Ureter (tissue), 1 donor: ENCODE measurements around the gene RNF115. TPM values are rescaled to one million over a fixed set of nuclear protein-coding genes. Genes with fewer than 3 reads are reported as not detected.
A peak's percentile ranks its signal among the peaks of the same experiment; 100 is the strongest.
"Not testable (repeated sequence)": the region's sequence is repeated elsewhere in the genome, so short reads cannot be mapped to it uniquely, and the experiment has no call there.

Source experiments
- DNase-seq: peaks from one replicate; pipeline ENCODE4 v3.0.0-alpha.2; 2020; ENCODE audit warnings: low spot score
- total RNA-seq: library from RNA; stranded (reverse); gene quantifications from one replicate; pipeline ENCODE4 v1.2.4, GENCODE V29; 2023
- donor health status: DM: yes; HTN: yes; CAD: no.

The RNF115 gene
- 28.3 TPM for total RNA-seq

DNA sequence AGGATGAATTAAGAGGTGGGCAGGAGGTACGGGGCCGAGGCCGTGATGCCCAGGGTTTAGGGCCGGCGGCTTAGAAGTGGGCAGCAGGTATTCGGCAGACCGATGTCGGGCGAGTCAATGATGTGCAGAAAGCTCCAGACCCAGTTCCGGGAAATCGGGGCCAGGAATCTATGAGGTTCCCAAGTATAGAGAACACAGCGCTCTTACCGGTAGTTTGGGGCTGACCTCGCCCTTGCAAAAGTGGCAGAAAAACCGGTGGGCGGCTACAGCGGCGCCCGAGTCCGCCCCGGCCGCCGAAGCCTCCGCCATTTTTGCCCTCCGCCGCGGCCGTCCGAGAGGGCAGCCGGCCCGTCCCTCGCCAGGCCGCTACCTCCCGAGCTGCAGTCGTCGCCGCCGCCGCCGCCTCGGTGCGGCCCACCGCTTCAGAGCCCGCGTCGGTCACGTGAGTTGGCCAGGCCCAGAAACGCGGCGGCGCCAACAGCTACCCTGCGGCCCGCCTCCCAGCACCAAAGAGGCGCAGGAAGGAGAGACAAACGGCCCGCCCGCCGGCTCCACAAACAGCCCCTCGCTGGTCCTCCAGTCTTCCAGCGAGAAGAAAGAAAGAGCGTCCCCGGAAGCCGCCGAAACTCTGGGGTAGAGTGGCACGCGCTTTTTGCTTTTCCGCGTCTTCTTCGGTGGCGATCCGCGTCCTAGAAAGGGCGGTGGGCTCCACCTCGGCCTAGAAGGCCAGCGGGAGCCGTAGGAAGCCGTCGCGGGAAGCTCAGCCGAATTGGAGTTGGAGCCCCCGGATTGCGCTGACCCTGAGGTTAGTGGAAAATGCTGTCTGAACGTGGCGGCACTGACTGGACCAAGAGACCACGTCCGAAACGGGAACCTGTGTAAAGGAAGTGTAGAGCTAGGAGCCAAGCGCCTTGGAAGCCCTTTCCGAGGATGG lies at the start of gene RNF115, which contains the start of gene POLR3C:
TSS of gene RNF115 (minus strand) at position 531 of the 934 bp plus-strand sequence. CDS start at position 309, 222 bp downstream.
TSS of gene POLR3C (plus strand) at position 636 of the 934 bp plus-strand sequence. CDS start 1,577 bp downstream, outside the sequence.
- DNase-seq: peak; percentile 90

DNA sequence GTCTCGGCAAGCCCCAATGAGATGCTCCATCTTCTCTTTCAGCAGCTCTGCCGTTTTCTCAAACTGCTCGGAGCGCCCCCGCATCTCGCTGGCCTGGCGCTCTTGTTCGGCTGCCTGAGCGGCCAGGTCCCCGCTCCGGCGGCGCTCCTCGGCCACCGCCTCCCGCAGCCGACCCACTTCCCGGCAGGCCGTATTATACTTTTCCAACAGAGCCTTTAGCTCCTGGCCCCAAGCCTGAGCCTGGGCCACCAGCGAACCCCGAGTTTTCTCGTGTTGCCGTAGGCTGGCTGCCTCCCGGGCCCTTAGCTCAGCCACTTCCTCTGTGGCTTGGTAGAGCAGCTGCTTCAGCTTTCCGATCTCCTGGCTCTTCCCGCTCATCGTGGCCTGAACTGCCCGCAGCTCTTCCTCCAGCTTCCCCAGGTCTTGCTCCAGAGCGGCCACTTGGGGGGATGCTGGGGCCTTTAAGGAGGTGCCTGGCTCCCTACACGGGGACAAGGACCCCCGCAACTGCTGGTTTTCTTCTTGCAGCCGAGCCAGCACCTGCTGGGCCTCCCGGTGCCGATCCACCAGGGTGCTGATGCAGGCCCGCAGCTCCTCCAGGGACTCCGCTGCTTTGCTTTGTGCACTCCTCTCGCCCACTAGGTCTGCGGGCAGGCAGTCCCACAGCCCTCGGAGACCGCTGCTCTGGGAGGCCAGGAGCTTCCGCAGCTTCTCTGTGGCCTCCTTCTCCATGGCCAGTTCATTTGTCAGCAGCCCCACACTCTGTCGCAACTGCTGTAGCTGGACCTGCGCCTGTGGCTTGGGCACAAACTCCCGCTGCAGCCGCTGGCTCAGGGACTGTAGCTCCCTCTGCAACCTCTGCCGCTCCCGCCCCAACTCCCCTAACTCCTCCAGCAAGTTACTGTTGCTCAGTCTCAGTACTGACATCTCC lies 48.4 kb upstream of the RNF115 start:
- peak; percentile 70 for DNase-seq

DNA sequence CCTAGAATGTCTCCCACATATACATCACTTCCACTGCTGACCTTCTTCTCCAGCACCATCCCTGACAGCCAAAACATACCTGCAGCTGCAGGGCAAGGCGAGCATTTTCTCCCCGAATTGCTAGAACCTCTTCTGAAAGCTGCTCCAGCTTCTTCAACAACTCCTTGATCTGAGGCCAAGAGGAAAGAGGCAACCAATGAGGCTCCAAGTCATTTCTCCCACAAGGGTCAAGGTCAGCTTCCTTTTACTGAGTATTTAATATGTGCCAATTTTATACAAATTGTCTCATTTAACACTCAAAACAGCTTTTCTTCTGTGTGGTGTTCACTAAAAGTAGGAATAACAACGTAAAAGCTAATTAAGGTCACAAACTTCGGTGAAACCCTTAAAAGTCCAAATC lies 44.3 kb upstream of the RNF115 start:
- no peak for DNase-seq

DNA sequence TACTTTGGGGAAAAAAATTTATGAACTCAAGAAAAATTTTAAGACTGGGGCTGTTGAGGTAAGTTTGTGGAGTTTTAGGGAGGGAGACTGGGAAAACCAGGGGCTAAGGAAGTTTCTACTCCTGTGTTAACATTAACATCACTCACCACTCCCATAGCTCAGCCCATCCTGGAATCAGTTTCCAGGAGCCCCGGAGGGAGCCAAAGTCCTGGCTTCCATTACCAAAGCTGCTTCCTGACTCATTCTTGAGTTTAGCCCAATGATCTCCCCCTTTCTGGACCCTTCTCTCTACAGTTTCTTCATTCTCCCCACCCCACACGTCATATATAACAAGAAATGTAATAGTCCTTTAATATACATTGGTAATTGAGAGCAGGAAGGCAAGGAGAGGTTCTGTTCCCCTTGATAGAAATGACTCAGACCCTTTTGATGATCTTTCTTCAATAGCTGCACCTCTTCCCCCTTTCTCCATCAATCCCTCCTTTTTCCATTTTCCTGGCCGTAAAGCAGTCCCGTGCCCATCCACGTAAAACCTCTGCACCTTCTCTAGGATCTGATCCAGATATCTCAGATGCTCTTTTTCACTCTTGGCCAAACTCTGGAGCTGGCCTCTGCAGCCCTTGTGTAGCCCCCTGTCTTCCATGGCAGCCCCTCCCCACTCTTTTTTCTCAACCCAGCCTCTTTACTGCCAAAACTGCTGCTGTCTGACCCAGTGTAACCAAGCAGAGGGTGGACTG lies 39.6 kb upstream of the RNF115 start:
- DNase-seq: no peak

DNA sequence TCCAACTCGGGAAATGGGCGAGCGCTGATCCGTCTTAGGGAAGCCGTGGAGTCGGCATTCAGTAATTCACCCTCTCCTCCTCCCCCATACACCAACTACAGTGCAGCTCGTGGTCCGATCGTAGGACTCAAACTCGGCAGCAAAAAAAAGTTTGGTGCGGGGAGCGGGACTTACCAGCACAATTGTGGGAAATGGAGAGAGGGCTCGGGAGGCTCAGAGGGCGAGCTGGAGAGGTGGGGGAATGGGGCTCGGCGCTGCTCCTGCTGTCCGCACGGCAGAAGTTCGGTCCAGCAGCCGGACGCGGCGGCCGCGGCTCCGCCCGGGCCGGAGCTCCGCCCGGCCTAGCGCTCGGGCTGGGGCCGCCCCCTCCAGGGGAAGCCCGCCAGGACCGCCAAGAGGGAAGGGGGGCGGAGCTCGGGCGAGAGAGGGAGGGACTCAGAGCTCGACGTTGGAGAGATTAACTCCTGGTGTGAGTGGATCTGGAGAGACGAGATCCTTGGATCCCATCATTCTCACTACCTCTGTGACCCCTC lies 35.7 kb upstream of the RNF115 start:
- peak; percentile 93 for DNase-seq

DNA sequence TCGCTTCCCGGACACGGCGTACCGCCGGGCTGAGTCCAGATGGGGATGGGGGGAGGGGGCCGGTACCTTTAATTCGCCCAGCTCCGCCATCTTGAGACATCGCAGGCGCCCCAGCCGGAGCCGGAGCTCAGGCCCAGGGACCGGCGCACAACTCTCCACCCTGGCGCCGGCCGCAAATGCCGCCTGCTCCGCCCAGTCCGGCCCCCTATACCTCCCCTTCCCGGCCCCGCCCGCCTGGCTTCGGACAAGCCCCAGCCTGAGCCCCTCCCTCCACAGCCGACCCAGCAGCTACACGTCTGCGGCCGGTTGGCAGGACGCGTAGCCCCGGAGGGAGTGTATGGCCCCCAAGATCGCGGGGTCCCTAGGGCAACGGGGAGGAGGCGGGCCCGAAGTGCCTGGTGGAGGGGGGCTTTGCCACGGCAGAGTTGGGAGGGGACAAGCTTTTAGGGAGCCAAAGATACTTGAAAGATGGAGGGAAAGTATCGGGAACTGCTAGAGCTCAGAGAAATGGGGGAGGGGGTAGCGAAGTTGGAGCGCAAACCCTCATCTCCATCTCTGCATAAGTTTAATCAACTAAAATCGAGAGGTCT lies 35.1 kb upstream of the RNF115 start, which contains the start of gene PIAS3:
TSS of gene PIAS3 (minus strand) at position 181 of the 590 bp plus-strand sequence. CDS start at position 90, 91 bp downstream.
- peak; percentile 97 for DNase-seq

DNA sequence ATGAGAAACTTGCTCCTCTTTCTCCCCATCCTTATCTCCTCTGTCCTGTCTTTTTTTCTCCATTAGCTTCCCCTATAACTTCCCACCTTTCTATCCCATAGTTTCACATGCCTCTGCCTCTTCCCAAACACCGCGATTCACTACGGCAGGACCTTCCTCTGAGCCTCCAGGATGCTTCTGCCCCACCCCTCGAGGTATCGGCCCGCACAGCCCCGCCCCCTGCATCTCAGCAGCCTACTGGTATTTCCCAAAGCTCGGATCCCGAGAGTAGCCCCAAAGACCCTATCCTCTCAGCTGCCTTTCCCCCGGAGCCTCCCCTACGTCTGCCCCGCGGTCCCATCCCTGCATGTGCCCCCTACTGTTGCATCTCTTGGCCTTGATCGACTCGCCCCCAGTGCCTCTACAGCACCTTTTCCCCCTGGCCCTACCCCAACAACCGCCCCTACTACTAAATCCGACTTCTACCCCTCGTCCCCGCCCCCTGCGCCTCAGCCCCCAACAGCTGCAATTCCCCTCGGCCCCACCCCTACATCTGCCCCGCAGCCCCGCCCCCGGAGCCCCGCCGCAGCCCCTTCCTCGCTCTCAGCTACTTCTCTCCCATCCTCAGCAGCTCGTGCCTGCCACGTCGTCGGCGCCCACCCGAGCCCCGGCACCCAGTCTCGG lies 34.5 kb upstream of the RNF115 start:
- DNase-seq: peak; percentile 69

DNA sequence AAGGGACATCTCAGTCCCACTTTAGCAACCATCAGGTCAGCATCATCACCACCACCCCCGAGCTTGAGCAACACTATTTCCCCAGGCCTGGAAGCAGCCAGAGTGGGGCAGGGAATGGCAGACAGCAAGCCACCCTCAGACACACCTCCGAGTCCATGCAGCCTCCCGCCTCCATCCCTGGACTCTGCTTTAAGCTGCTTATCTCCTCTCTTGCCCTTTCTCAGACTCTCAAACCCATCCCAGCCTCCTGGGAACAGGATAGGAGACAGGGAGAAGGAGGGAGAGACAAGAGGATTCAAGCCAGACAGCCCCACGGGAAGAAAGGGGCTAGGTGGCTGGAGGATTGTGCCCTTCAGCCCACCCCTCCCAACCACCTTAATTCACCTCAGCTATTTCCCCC lies 33.3 kb upstream of the RNF115 start:
- DNase-seq: no peak

DNA sequence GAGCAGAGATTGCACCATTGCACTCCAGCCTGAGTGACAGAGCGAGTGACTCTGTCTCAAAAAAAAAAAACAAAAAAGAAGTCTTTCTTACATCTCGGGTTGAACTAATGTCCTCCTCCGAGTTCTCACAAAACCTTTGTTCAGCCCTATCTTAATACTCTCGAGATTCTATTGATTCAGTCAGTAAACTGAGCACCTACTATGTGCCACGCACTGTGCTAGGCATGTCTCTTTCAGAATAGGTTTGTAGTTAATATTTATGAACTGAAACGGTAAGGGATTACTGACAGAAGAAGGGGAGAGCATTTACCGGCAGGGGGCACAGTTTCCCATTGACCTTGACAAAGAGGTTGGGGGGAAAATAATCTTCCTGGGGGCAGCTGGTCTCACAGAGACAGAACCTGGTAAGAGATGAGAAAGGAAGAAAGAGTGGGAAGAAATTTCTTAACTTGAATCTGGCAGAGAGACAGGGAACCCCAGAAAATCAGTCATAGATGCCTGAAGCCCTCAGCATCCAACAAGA lies 31.6 kb upstream of the RNF115 start:
- no peak for DNase-seq

DNA sequence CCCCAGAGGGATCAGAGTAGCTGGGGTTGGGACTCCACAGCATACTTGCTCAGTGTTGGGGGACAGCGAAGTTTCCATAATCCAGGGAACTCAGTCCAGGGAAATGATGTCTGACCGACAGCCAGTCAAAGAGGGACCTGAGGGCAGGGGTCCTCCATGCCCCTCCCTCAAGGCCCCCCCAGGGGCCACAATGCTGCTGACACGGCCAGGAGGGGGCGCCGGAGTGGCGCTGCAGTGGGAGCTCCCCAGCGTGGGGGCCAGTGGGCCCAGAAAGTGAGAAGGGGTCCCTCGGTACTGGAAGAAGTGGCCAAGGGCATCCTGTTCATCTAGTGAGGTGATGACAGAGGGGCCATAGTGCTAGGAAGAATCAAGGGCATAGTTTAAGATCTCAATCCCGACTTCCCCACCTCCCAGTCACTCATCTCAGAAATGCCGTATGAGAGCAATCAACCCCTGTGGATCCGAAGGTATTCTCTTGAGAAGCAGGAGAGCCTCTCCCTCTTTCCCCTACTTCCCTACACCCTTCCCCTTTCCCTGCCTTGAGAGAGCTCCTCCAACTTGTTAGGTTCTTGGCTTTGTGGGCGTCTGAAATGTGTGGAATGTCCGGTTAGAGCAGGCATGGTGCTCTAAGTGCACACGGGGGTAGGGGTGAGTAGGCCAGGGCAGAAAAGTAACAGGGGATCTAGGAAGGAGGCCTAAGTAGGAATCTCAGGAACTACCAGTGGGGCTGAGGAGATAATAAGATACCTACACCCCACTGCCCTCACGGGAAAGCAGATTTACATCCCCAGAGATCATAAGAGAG lies 25.7 kb upstream of the RNF115 start:
- DNase-seq: no peak

DNA sequence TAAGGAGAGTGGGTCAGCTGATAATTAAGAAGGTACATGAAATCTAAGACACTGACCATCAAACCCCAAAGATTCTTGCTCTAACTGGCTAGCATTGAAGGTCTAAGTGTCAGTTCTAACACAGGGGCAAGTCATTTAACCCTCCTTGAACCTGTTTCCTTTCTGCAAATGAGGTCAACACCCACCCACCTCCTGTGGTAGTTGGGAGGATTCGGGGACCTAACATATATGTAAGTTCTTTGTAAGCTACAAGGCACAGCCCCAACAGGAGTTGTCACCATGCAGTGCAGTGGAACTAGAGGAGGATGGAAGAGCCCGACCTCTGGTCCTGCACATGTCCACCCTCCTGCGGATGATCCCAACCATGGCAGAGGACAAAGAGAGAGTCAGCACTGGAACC lies 23.9 kb upstream of the RNF115 start:
- no peak for DNase-seq

DNA sequence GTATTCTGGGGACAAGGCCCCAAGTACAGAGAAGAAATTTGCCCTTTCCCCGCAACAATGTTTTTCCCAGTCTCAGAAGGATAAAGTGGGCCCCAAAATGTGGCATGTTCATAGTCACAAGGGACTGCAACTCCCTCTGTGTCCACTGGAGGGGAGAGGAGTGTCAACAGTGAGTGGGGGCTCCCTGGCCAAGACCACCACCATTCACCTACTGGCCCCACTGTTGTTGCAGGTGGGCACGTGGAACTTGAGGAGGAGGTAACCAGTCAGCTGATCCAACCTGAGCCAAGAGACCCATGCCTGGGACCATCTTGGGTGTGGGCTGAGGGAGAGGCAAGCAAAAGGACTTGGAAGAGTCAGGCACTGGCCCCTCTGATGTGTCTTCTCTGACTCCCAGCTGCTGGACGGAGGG lies 22.3 kb upstream of the RNF115 start:
- no peak for DNase-seq

DNA sequence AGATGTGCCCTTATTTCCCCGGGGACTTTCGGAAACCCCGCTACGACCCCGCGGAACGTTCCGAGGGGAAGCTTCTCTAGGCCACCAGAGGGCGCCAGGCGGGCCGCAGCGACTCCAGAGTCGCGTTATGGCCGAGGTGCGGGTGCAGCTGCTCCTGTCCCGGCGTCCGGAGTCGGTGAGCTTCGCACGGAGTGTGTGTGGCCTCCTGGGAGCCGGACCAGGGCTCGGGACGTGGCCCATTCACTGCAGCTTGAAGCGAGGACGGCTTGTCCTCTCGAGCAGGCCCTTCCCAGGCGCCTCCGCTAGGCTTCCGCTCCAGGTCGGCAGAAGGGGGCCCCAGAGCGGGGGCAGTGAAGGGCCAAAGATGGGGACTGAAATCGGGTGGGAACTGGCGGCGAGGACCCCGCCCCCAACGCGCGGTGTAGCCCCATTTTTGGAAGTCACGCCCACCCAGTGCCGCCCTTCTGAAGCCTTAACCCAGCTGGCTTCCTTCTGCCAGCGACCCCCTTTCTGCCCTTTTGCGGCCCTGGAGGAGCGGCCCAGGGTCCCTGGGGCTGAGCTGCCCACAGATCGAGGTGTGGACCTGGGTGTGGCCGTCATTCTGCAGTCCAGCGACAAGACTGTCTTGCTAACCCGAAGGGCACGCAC lies 21.7 kb upstream of the RNF115 start, which contains the start of gene NUDT17:
TSS of gene NUDT17 (plus strand) at position 117 of the 648 bp plus-strand sequence. CDS start at position 128, 11 bp downstream.
- peak; percentile 81 for DNase-seq

DNA sequence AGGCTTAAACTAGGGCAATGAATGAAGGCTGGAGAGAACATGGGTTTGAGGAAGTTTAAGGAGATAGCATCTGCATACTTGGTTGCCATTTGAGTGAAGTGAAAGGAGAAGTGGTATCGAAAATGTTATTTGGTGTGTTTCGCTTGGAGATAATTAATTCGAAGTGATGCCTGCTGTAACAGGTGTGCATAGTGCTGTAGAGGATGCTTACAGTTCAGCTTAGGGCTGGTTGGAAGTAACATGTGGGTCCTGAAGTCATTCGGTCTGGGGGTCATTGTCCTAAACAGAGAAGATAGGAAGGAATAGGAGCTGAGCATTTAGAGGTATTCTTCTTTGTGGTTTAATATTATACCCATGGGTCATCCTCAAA lies 21.2 kb upstream of the RNF115 start:
- DNase-seq: no peak

DNA sequence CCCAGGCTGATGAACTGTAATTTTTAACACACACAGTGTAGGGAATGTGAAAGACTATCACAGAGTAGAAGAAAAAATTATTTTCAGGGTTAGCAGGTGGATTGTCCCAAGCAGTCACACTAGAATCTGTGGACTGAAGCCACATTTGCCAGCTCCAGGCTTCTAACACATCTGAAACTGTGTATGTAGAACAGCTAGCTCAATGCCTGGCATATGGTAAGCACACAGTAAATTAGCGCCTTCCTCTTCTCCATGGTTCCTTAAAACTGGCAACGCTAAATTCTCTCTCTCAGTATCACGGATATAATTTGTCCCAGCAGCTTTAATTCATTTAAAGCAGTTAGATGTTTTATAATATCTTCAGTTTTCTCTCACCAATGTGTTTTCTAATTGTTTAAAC lies 19.1 kb upstream of the RNF115 start:
- DNase-seq: no peak

DNA sequence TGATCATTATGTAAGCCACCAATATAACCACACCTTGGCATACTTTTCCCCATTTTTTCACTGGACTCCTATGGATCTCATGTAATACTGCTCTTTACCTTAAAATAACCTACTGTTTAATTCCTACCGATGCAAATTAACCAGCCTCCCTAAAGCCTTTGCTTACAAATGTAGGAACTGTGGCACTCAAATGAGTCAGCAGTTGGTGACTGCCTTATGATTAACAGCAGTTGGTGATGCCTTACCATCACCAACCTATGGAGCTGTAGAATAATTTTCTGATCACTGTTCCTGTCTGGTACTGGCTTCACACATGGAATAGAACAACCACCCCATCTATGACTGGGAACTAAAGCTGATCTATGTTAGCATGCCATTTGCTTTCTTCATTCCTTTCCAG lies 13.8 kb upstream of the RNF115 start:
- no peak for DNase-seq

DNA sequence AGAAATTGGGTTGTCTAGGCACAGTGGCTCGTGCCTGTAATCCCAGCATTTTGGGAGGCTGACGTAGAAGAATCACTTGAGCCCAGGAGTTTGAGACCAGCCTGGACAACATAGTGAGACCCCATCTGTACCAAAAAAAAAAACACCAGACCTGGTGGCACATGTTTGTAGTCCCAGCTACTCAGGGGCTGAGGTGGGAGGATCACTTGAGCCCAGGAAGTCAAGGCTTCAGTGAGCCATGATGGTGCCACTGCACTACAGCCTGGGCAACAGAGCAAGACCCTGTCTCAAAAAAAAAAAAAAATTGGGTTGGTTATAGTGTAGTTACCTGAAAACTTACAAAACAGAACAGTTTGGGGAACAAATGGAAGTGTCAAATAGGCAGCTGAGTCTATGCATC lies 6.9 kb upstream of the RNF115 start:
- not testable (repeated sequence) for DNase-seq

DNA sequence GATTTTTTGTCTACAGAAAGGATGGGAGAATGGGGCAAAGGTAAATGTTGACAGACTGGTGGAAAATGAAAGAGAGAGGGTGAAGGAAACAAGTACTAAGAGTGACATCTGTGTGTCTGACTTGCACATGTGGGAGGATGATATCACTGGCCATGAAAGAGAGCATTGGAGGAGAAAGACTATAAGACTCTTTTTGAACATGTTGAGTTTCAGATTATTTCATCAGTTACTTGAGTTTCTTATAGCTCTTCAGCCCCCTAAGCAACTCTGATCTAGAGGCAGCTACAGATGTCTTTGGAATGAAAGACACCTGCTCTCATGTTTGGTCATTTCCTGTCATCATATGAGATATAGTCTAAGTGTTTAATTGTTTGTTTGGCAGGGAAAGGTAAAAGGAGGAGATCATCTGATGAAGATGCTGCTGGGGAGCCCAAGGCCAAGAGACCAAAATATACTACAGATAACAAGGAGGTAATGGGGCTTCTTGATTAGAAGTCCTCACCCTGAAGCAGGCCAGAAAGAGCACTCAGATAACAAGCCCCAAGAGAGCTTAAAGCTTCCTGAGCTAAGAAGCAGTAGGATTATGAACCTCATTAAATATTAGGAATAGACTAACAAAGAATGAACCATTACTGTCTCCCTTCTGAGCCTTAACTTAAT lies 4.6 kb upstream of the RNF115 start:
- no peak for DNase-seq
